Astrocyte (in vitro differentiated cells and primary cell): ENCODE results near the gene GET4. TPM values are rescaled to one million over a fixed set of nuclear protein-coding genes. Genes with fewer than 3 reads are reported as not detected.
"Not testable (repeated sequence)": the region's sequence is repeated elsewhere in the genome, so short reads cannot be mapped to it uniquely, and the experiment has no call there.

Experiments used
- DNase-seq: peaks from one replicate; pipeline ENCODE4 v3.0.0-alpha.2; 2010; ENCODE audit warnings: low read depth
- FAIRE-seq: peaks from 2 replicates; lab custom pipeline; 2011; peaks lifted over from hg19 to GRCh38; lab: Jason Lieb, UNC
- H2AFZ ChIP-seq: 2 replicates; pipeline ENCODE4 v1.6.0; 2012; ENCODE audit warnings: low read depth, low read length, inconsistent platforms
- H3K27ac ChIP-seq: 2 replicates; pipeline ENCODE4 v1.5.1; 2011; ENCODE audit warnings: low read depth, low read length, inconsistent platforms
- H3K27me3 ChIP-seq: 2 replicates; pipeline ENCODE4 v1.6.0; 2011; ENCODE audit warnings: low read length, inconsistent platforms; ENCODE audit not compliant: insufficient read depth
- H3K36me3 ChIP-seq: 2 replicates; pipeline ENCODE4 v1.5.1; 2011; ENCODE audit warnings: low read length, inconsistent platforms; ENCODE audit not compliant: insufficient read depth
- H3K4me1 ChIP-seq: 2 replicates; pipeline ENCODE4 v1.5.1; 2011; ENCODE audit warnings: low read length, inconsistent platforms; ENCODE audit not compliant: insufficient read depth
- H3K4me2 ChIP-seq: 2 replicates; pipeline ENCODE4 v1.6.0; 2012; ENCODE audit warnings: low read length, inconsistent platforms
- H3K4me3 ChIP-seq: 2 replicates; pipeline ENCODE4 v1.5.1; 2011; ENCODE audit warnings: low read depth, mild to moderate bottlenecking, low read length, inconsistent platforms; ENCODE audit not compliant: insufficient read depth
- H3K79me2 ChIP-seq: 2 replicates; pipeline ENCODE4 v1.6.0; 2012; ENCODE audit warnings: mild to moderate bottlenecking, low read length, inconsistent platforms; ENCODE audit not compliant: insufficient read depth
- H3K9ac ChIP-seq: 2 replicates; pipeline ENCODE4 v1.6.0; 2012; ENCODE audit warnings: mild to moderate bottlenecking, low read length, inconsistent platforms
- H3K9me3 ChIP-seq: 2 replicates; pipeline ENCODE4 v1.5.1; 2012; ENCODE audit warnings: low read depth, mild to moderate bottlenecking, low read length, inconsistent platforms; ENCODE audit not compliant: insufficient read depth
- H4K20me1 ChIP-seq: 2 replicates; pipeline ENCODE4 v1.6.0; 2012; ENCODE audit warnings: low read length, inconsistent platforms; ENCODE audit not compliant: insufficient read depth
- H3K27ac Mint-ChIP-seq: one replicate; pipeline ENCODE4 v1.8.0; 2021; ENCODE audit warnings: mild to moderate bottlenecking, mixed read lengths; ENCODE audit not compliant: unreplicated experiment
- H3K27me3 Mint-ChIP-seq: one replicate; pipeline ENCODE4 v1.8.0; 2021; ENCODE audit warnings: low read depth, mixed read lengths; ENCODE audit not compliant: unreplicated experiment
- H3K36me3 Mint-ChIP-seq: one replicate; pipeline ENCODE4 v1.8.0; 2021; ENCODE audit warnings: low read depth, mixed read lengths; ENCODE audit not compliant: unreplicated experiment
- H3K4me1 Mint-ChIP-seq: one replicate; pipeline ENCODE4 v1.8.0; 2021; ENCODE audit warnings: low read depth, mixed read lengths; ENCODE audit not compliant: unreplicated experiment
- H3K4me3 Mint-ChIP-seq: one replicate; pipeline ENCODE4 v1.8.0; 2021; ENCODE audit warnings: mild to moderate bottlenecking, moderate library complexity, mixed read lengths; ENCODE audit not compliant: unreplicated experiment
- H3K9me3 Mint-ChIP-seq: one replicate; pipeline ENCODE4 v1.8.0; 2021; ENCODE audit warnings: mild to moderate bottlenecking, mixed read lengths; ENCODE audit not compliant: unreplicated experiment
- EZH2 ChIP-seq: IDR thresholded peaks from 2 replicates; pipeline ENCODE4 v1.6.1; 2012; ENCODE audit warnings: mild to moderate bottlenecking, low read length, inconsistent platforms; ENCODE audit not compliant: insufficient read depth
- total RNA-seq: library from RNA; stranded (reverse); gene quantifications from 2 replicates; pipeline ENCODE4 v1.2.1, GENCODE V29; 2021
- TF ChIP-seq, protein P1 (sequence below): IDR thresholded peaks from 2 replicates; pipeline ENCODE4 v1.5.1; 2011; ENCODE audit warnings: low read depth, mild to moderate bottlenecking, inconsistent platforms, low read length, moderate library complexity; ENCODE audit not compliant: insufficient read depth

GET4 gene
- total RNA-seq, 1 donor from 2014 or later = 43.0 TPM

DNA sequence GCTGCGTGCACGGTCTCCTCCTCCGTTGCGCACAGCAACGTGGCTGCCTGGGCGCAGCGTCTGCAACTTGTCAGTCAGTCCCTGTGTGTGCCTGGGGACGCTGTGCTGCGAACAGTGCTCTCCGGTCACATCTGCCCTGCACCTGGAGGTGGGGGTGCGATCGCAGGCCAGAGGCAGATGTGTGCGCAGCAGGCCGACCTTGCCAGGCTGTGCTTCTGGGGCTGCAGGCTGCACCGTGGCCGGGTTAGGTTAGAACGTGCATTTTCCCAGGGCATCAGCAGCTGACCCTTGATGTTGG is 8.2 kb upstream of the GET4 start:
- peaks cover 14% of the 10 kb centered on the region for H3K79me2 ChIP-seq
- DNase-seq (no peak), FAIRE-seq (no peak)
- Mint-ChIP-seq H3K9me3 (no peaks in the 10 kb centered on the region), H3K4me3 (no peak overlapping the region), H3K36me3 (peaks cover 25% of the 10 kb centered on the region), H3K4me1 (no peaks in the 10 kb centered on the region), H3K27me3 (no peaks in the 10 kb centered on the region), H3K27ac (no peak overlapping the region)
- H4K20me1 ChIP-seq = peaks cover 8% of the 10 kb centered on the region
- no peak overlapping the region for H2AFZ ChIP-seq
- peak overlapping the region; percentile 55 for H3K9ac ChIP-seq
- no peaks in the 10 kb centered on the region for H3K9me3 ChIP-seq
- no peaks in the 10 kb centered on the region for H3K27me3 ChIP-seq
- no peak overlapping the region for H3K4me2 ChIP-seq
- no peak overlapping the region for H3K27ac ChIP-seq
- TF ChIP-seq, protein P1, sequence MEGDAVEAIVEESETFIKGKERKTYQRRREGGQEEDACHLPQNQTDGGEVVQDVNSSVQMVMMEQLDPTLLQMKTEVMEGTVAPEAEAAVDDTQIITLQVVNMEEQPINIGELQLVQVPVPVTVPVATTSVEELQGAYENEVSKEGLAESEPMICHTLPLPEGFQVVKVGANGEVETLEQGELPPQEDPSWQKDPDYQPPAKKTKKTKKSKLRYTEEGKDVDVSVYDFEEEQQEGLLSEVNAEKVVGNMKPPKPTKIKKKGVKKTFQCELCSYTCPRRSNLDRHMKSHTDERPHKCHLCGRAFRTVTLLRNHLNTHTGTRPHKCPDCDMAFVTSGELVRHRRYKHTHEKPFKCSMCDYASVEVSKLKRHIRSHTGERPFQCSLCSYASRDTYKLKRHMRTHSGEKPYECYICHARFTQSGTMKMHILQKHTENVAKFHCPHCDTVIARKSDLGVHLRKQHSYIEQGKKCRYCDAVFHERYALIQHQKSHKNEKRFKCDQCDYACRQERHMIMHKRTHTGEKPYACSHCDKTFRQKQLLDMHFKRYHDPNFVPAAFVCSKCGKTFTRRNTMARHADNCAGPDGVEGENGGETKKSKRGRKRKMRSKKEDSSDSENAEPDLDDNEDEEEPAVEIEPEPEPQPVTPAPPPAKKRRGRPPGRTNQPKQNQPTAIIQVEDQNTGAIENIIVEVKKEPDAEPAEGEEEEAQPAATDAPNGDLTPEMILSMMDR = no peak
- TF ChIP-seq EZH2 = no peak
- H3K36me3 ChIP-seq = peaks cover 29% of the 10 kb centered on the region
- no peak overlapping the region for H3K4me3 ChIP-seq
- peaks cover 10% of the 10 kb centered on the region for H3K4me1 ChIP-seq

DNA sequence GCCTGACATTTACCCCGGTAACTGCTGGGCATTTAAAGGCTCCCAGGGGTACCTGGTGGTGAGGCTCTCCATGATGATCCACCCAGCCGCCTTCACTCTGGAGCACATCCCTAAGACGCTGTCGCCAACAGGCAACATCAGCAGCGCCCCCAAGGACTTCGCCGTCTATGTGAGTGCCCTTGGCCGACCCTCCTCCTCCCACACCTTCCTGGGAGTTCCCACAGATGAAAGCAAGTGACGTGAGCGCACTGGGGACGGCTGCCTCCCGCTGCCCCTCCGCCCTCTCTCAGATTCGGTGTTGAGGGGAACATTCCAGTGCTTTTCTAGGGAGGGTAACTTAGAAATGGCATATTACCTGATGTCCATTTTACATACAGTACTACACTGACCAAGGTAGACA is 7.0 kb upstream of the GET4 start:
- Mint-ChIP-seq H3K27ac (no peak overlapping the region), H3K36me3 (peaks cover 28% of the 10 kb centered on the region), H3K4me1 (peaks cover 5% of the 10 kb centered on the region), H3K27me3 (no peaks in the 10 kb centered on the region), H3K9me3 (no peaks in the 10 kb centered on the region), H3K4me3 (no peak overlapping the region)
- Histone ChIP-seq H3K4me2 (no peak overlapping the region), H4K20me1 (peaks cover 8% of the 10 kb centered on the region), H3K9me3 (no peaks in the 10 kb centered on the region), H3K4me1 (peaks cover 10% of the 10 kb centered on the region), H2AFZ (no peak overlapping the region), H3K4me3 (no peak overlapping the region), H3K36me3 (peaks cover 29% of the 10 kb centered on the region), H3K27me3 (no peaks in the 10 kb centered on the region), H3K9ac (no peak overlapping the region), H3K27ac (no peak overlapping the region), H3K79me2 (peaks cover 14% of the 10 kb centered on the region)
- no peak for FAIRE-seq
- TF ChIP-seq EZH2 = no peak
- TF ChIP-seq, protein P1 = no peak
- no peak for DNase-seq

DNA sequence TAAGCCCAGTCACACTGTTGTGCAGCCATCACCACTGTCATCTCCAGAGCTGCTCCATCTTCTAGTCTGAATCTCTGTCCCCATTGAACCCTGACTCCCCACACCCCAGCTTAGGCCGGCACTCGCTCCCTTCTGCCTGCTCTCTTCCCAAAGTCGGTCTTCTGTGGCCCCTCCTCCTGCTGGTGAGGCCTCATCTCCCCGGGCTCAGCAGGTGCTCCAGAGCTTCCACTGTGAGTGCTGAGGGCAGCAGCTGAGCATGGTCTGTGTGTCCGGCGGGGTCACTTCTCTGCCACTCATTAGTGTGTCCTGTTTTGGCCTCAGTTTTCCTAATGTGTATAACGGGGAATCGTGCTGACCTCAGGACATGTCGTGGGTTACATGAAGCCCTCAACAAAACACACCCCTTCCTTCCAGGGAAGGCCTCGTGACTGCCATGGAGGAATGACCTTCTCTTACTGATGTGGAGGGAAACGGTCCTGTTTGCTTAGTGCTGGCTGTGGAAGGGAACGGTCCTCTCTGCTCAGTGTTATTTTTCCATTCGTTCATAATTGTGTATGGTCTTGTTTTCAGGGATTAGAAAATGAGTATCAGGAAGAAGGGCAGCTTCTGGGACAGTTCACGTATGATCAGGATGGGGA is 4.3 kb upstream of the GET4 start:
- Histone ChIP-seq H3K27ac (no peak overlapping the region), H4K20me1 (peaks cover 10% of the 10 kb centered on the region), H3K9me3 (no peaks in the 10 kb centered on the region), H3K27me3 (no peaks in the 10 kb centered on the region), H3K9ac (no peak overlapping the region), H3K4me1 (peaks cover 8% of the 10 kb centered on the region), H3K36me3 (peaks cover 25% of the 10 kb centered on the region), H3K4me3 (no peak overlapping the region), H3K4me2 (no peak overlapping the region), H2AFZ (no peak overlapping the region), H3K79me2 (peaks cover 17% of the 10 kb centered on the region)
- TF ChIP-seq, protein P1 = no peak
- no peak for TF ChIP-seq EZH2
- FAIRE-seq (no peak), DNase-seq (no peak)
- Mint-ChIP-seq H3K27ac (peak overlapping the region; percentile 34), H3K9me3 (no peaks in the 10 kb centered on the region), H3K4me1 (peaks cover 5% of the 10 kb centered on the region), H3K36me3 (peaks cover 17% of the 10 kb centered on the region), H3K27me3 (no peaks in the 10 kb centered on the region), H3K4me3 (no peak overlapping the region)

DNA sequence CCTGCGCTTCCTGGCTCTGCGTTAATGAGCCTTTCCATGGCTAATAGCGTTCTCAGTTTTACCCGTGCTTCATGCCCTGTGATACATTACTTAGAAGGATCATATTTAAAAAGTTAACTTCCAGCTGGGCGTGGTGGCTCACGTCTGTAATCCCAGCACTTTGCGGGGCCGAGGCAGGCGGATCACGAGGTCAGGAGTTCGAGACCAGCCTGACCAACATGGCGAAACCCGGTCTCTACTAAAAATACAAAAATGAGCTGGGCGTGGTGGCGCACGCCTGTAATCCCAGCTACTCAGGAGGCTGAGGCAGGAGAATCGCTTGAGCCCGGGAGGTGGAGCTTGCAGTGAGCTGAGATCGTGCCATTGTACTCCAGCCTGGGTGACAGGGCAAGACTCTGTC is 3.7 kb upstream of the GET4 start:
- not testable (repeated sequence) for H3K4me3 ChIP-seq, H3K9ac ChIP-seq, H3K4me1 ChIP-seq, H3K4me1 Mint-ChIP-seq, H3K27me3 ChIP-seq, H3K27ac Mint-ChIP-seq, H2AFZ ChIP-seq, H3K9me3 ChIP-seq, FAIRE-seq, H3K9me3 Mint-ChIP-seq, H3K4me2 ChIP-seq, H3K27me3 Mint-ChIP-seq, DNase-seq, H3K27ac ChIP-seq
- Histone ChIP-seq H4K20me1 (peaks cover 11% of the 10 kb centered on the region), H3K79me2 (peaks cover 18% of the 10 kb centered on the region), H3K36me3 (peaks cover 25% of the 10 kb centered on the region)
- Mint-ChIP-seq H3K4me3 (peak overlapping the region; percentile 50), H3K36me3 (peaks cover 14% of the 10 kb centered on the region)
